HG02623 (cell line): Measurements from ENCODE around the gene MAPK8IP1.

Experiments
- ATAC-seq: cut with Tn5 transposase; IDR thresholded peaks from one replicate; pipeline ENCODE4 v1.9.1; 2021; ENCODE audit warnings: moderate library complexity; ENCODE audit not compliant: unreplicated experiment

The MAPK8IP1 gene

DNA sequence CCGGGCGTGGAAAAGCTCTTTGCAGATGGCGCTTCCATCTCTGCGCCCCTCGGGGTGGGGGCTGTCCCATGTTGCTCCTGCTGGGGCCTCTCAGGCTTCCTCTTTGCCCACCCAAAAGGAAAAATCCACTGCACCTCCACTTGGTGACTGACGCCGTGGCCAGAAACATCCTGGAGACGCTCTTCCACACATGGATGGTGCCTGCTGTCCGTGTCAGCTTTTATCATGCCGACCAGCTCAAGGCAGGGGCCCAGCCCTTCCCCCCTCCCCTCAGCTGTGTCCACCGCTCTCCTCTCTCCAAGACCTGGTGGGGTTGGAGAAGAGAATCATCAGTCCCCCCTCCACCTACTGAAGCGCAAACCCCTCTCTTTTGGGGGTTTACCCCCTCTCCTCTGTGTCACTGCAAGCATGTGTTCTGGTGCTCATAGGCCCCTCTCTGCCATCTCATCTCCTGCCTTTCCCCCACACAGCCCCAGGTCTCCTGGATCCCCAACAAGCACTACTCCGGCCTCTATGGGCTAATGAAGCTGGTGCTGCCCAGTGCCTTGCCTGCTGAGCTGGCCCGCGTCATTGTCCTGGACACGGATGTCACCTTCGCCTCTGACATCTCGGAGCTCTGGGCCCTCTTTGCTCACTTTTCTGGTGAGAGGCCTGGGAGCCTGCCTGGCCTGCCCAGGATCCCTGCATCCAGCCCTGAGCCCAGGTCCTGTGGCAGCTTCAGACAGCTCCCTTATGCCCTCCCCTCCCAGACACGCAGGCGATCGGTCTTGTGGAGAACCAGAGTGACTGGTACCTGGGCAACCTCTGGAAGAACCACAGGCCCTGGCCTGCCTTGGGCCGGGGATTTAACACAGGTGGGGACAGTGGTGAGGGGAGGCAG, 38.8 kb downstream of the MAPK8IP1 start:
- no peak for ATAC-seq

GRCh38 chr11:45924927-45925326, 39.5 kb downstream of the MAPK8IP1 start:
- ATAC-seq: no peak

DNA sequence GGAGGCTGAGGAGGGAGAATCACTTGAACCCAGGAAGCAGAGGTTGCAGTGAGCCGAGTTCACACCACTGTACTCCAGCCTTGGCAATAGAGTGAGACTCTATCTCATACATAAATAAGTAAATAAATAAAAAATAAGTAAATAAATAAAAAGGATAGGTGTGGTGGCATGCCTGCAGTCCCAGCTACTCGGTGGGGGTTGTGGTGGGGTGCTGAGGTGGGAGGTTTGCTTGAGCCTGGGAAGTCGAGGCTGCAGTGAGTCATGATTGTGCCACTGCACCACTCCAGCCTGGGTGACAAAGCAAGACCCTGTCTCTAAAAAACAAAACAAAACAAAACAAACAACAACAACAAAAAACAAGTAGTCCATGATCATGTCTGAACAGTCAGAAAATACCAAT, 40.1 kb downstream of the MAPK8IP1 start:
- ATAC-seq: no peak

DNA sequence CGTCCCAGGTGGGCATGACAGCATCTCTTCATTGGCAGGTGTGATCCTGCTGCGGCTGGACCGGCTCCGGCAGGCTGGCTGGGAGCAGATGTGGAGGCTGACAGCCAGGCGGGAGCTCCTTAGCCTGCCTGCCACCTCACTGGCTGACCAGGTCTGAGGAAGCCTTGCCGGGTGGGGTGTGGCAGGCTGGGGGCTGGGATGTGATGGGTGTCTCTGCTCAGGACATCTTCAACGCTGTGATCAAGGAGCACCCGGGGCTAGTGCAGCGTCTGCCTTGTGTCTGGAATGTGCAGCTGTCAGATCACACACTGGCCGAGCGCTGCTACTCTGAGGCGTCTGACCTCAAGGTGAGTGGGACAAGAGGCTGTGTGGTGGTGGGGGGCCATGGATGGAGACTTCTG, 40.5 kb downstream of the MAPK8IP1 start:
- no peak for ATAC-seq

- ATAC-seq: no peak
Measured at GRCh38 chr11:45926536-45927331, 41.3 kb downstream of the MAPK8IP1 start.

GRCh38 chr11:45927332-45927683, 41.9 kb downstream of the MAPK8IP1 start:
- ATAC-seq: no peak

DNA sequence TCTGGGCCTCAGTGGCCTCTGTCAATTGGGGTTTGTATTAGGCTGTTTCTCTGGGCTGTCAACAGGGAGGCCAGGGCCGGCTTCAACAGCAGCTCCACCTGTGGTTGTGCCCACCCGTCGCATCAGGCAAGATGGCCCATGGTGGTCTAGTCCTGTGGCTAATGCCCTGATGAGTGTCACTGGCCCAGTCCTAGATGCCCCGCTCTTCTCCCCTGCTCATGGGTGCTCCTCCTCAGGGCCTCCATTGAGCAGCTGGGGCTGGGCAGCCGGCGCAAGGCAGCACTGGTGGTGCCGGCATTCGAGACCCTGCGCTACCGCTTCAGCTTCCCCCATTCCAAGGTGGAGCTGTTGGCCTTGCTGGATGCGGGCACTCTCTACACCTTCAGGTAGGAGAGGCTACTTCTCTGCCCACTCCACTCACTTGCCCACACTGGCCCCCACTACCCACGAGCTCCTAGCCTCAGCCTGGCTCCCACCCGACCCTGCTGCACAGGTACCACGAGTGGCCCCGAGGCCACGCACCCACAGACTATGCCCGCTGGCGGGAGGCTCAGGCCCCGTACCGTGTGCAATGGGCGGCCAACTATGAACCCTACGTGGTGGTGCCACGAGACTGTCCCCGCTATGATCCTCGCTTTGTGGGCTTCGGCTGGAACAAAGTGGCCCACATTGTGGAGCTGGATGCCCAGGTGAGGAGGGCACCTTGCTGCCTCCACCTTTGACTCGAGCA, 42.4 kb downstream of the MAPK8IP1 start:
- ATAC-seq: no peak

DNA sequence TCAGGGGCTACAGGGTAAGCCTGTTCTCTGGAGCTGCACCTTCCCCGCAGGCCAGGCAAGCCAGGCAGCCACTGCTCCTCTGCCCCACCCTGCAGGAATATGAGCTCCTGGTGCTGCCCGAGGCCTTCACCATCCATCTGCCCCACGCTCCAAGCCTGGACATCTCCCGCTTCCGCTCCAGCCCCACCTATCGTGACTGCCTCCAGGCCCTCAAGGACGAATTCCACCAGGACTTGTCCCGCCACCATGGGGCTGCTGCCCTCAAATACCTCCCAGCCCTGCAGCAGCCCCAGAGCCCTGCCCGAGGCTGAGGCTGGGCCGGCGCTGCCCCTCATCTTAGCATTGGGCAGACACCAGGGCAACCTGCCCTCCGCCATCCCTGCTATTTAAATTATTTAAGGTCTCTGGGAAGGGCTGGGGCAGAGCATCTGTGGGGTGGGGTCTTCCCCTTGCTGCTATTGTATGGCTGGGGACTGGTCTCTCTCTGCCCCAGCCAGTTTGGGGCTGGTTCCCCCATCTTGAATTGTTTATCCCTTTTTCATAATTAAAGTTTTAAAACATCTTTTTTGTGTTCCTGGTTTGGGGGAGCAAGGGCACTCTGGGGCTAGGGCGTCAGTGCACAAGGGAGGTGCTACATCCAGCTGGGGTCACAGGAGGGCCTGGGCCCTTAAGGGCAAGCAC, 43.2 kb downstream of the MAPK8IP1 start:
- no peak for ATAC-seq

DNA sequence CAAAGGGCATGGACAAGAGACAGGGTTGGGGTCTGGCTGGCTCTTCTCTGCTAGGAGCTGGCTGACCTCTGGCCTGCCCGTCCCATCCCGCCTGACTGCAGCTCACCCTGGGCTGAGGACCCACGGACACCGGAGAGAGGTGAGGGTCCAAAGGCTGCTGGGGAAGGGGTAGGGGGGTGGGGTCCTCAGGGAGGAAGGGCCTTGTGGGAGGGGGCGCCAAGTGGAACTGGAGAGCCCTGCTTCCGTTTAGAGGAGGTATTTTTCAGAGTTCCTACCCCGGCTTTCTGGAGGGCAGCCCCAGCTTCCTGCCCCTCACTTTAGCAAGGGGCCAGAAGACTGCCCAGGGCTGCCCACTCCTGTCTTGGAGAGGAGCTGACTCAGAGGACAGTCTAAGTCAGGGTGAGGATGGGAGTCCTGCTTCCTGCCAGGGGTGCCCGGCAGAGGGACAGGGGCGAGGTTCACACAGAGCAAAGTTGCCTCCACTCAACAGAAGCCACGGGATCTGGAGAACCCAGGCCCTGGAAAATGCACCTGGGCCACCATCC, 44.1 kb downstream of the MAPK8IP1 start:
- ATAC-seq: no peak

- peak; percentile 90 for ATAC-seq
Measured at GRCh38 chr11:45930031-45930794, 44.8 kb downstream of the MAPK8IP1 start.

DNA sequence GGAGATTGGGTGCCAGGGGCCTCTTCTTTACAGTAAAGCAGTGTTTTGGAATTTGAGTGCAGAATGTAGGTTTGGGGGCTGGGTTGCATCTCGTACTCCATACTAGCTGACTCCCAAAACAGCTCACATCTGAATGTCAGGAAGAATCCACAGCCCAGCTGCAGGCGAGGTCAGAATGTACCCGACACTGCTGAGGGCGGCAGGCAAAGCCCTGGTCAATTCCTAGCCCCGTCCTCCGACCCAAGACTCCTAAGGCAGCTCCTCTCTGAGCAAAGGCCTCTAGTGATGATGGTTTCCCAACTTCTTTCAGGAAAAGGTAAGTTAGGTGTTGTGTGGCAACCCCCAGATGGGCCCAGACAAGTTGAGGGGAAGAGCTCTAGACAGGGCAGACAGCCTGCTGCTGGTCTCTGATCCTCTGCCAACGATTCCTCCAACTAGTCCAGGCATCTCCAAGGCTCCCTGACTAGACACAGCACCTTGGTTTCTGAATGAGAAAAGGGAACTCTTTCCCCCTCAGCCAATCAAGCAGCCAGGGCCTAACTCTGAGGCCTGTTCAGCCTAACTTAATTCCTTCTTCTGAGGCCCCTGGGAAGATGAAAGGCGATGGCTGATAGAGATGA, 45.6 kb downstream of the MAPK8IP1 start:
- ATAC-seq: no peak

GRCh38 chr11:45931739-45932138, 46.3 kb downstream of the MAPK8IP1 start:
- no peak for ATAC-seq

- no peak for ATAC-seq
Measured at GRCh38 chr11:45932217-45932616, 46.8 kb downstream of the MAPK8IP1 start.

DNA sequence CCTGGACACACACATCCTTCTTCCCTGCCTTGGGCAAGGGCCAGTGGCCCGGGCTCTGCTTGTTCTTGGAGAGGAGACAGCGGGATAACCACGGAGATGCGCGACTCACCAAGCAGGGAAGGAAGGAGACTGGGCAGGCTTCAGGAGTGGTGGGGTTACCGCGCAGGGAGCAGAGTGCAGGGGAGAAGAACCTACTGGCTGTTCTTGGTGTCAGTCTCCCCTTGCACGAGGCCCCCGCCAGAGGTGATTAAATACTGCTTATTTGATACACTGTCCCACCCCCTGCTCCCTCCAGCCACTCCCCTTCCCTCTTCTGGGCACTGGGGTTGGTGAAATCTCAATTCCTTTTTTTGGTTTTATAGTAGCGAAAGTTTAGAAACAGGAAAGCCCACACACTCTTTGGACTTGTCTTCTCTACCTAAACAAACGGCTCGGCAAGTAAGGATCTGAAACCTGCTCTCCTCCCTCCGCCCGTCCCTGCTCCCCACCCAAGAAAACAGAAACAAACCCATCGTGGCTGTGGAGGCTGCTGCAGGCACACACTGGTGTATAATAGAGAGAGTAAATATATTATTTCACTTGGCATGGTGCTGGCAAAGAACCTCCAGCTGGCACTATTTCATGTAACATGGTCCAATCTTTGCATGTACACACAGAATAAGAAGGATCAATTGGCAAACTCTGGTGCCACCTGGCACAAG, 47.8 kb downstream of the MAPK8IP1 start:
- ATAC-seq: no peak

GRCh38 chr11:45933846-45934579, 48.6 kb downstream of the MAPK8IP1 start:
- no peak for ATAC-seq

GRCh38 chr11:45934580-45935318, 49.3 kb downstream of the MAPK8IP1 start:
- no peak for ATAC-seq

DNA sequence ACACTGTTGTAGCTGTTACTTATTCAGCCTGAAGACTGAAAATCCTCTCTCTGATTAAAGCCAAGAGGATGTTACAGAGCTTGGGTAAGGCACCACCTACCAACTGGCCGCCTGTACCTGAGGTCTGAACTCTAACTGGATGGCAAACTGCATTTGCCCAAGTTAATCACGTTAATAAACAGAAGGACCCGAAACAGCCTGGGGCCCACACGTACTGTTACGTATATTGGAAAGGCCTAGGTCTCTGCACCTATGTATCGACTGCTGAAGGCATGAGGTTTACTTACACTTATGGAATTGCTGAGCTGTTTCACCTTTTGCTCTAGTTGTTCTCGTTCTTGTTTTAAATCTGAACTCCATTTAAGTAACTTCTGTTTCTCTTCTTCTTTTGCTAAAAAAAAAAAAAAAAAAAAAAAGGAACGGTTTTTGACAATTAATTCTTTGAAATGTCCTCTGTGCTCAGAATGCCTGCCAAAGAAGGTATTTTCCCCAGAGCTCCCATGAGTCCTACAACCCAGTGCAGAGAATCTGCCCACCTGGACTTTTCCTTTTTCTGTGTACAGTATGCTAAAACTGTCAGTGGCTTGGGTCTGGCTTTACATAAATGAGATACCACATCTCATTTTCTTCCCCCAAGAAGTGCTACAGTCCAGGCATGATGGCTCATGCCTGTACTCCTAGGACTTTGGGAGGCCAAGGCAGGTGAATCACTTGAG, 50.1 kb downstream of the MAPK8IP1 start:
- no peak for ATAC-seq
